Endothelial cell of umbilical vein (primary cell): Measurements from ENCODE around the gene CCDC116. TPM values are rescaled to one million over a fixed set of nuclear protein-coding genes. Genes with fewer than 3 reads are reported as not detected.

Experiments used
- BruUV-seq: library from RNA; stranded (reverse); fragments of 400-500 nt; replicated peaks from 2 replicates; lab custom pipeline; 2021; lab: Mats Ljungman, UMichigan
- CTCF ChIA-PET: fragments of 300-600, 350-600 bp; sonication (Branson Sonifier 250); formaldehyde crosslinking; loops from one replicate; lab custom pipeline; 2021; ENCODE audit warnings: antibody characterized with exemption, inconsistent platforms; lab: Charles Lee
- POLR2A ChIA-PET: fragments of 300-600, 350-600 bp; sonication (Branson Sonifier 250); formaldehyde crosslinking; loops from one replicate; lab custom pipeline; 2021; ENCODE audit warnings: antibody characterized with exemption, inconsistent platforms; lab: Charles Lee
- DNase-seq: peaks from one replicate; pipeline ENCODE4 v3.0.0-alpha.2; 2011; ENCODE audit warnings: low read depth, low spot score
- FAIRE-seq: peaks from 2 replicates; lab custom pipeline; 2011; peaks lifted over from hg19 to GRCh38; lab: Jason Lieb, UNC
- H2AFZ ChIP-seq: 2 replicates; pipeline ENCODE4 v1.6.0; 2012; ENCODE audit warnings: low read depth, low read length, control low read depth, inconsistent platforms
- H3K27ac ChIP-seq: 2 replicates; pipeline ENCODE4 v1.5.1; 2011; ENCODE audit warnings: low read depth, mild to moderate bottlenecking, control low read depth, low read length, moderate library complexity; ENCODE audit not compliant: insufficient read depth
- H3K27me3 ChIP-seq, 2 experiments: 2 replicates each; pipeline versions ENCODE4 v1.6.0 to v1.6.1; 2011; ENCODE audit warnings: low read length in 2 of 2, mixed read lengths in 1 of 2; ENCODE audit not compliant: control insufficient read depth in 2 of 2, insufficient read depth in 2 of 2
- H3K36me3 ChIP-seq, 2 experiments: 2 replicates in 1 of 2; 3 replicates in 1 of 2; pipeline ENCODE4 v1.5.1; 2011; ENCODE audit warnings: low read length in 2 of 2, mild to moderate bottlenecking in 1 of 2, moderate library complexity in 1 of 2; ENCODE audit not compliant: control insufficient read depth in 2 of 2, insufficient read depth in 2 of 2; ENCODE audit errors: extremely low read depth in 1 of 2
- H3K4me1 ChIP-seq: 3 replicates; pipeline ENCODE4 v1.5.1; 2011; ENCODE audit warnings: mild to moderate bottlenecking, low read length; ENCODE audit not compliant: control insufficient read depth, insufficient read depth; ENCODE audit errors: extremely low read depth
- H3K4me2 ChIP-seq: 2 replicates; pipeline ENCODE4 v1.6.1; 2011; ENCODE audit warnings: low read length, control low read depth, mixed read lengths; ENCODE audit not compliant: insufficient read depth
- H3K4me3 ChIP-seq, 3 experiments: fragments of 200-600 bp in 1 of 3; sonication (generic), shearing (Covaris generic) in 1 of 3; replicated peaks in 1 of 3; 2 replicates each; pipeline ENCODE4 v1.5.1; 2011 to 2016; ENCODE audit warnings: control low read depth in 3 of 3, low read length in 3 of 3, mild to moderate bottlenecking in 2 of 3, inconsistent platforms in 1 of 3, low read depth in 1 of 3, moderate library complexity in 1 of 3; ENCODE audit not compliant: insufficient read depth in 1 of 3
- H3K79me2 ChIP-seq: 2 replicates; pipeline ENCODE4 v1.6.0; 2012; ENCODE audit warnings: low read length, inconsistent platforms; ENCODE audit not compliant: control insufficient read depth, insufficient read depth
- H3K9ac ChIP-seq: replicated peaks from 2 replicates; pipeline ENCODE3; 2011; ENCODE audit warnings: low read length, control low read depth; ENCODE audit not compliant: insufficient read depth; ENCODE audit errors: extremely low read depth
- H3K9me1 ChIP-seq: replicated peaks from 3 replicates; pipeline ENCODE4 v1.6.0; 2011; ENCODE audit warnings: mild to moderate bottlenecking, low read length; ENCODE audit not compliant: control insufficient read depth, insufficient read depth; ENCODE audit errors: extremely low read depth
- H3K9me3 ChIP-seq: replicated peaks from 2 replicates; pipeline ENCODE4 v1.5.1; 2012; ENCODE audit warnings: low read length, inconsistent platforms; ENCODE audit not compliant: control insufficient read depth, insufficient read depth
- H4K20me1 ChIP-seq: replicated peaks from 2 replicates; pipeline ENCODE3; 2011; ENCODE audit warnings: mild to moderate bottlenecking, low read length; ENCODE audit not compliant: control insufficient read depth, insufficient read depth; ENCODE audit errors: extremely low read depth
- EZH2 ChIP-seq: IDR thresholded peaks from 2 replicates; pipeline ENCODE4 v1.6.1; 2012; ENCODE audit warnings: borderline replicate concordance, low read depth, mild to moderate bottlenecking, moderate library complexity, low read length, inconsistent platforms; ENCODE audit not compliant: severe bottlenecking
- JUN ChIP-seq: IDR thresholded peaks from 2 replicates; pipeline ENCODE4 v1.6.1; 2011; ENCODE audit warnings: borderline replicate concordance, low read depth; ENCODE audit not compliant: insufficient read length, insufficient read depth
- MAX ChIP-seq: IDR thresholded peaks from 2 replicates; pipeline ENCODE4 v1.6.1; 2011; ENCODE audit not compliant: insufficient read depth, insufficient read length
- POLR2A ChIP-seq: IDR thresholded peaks from 2 replicates; pipeline ENCODE4 v1.6.1; 2012; ENCODE audit warnings: low read depth, mild to moderate bottlenecking, control low read depth, low read length
- POLR2AphosphoS5 ChIP-seq: IDR thresholded peaks from 2 replicates; pipeline ENCODE4 v1.6.1; 2012; ENCODE audit warnings: low read depth, mild to moderate bottlenecking, control low read depth, low read length, moderate library complexity; ENCODE audit not compliant: insufficient read depth
- dilution Hi-C: fragments of 300-500 bp; cut with MboI; formaldehyde crosslinking; loops from one replicate; pipeline ENCODE4 v1.15.0; 2019; ENCODE audit warnings: low sequenced_read_pairs; ENCODE audit not compliant: extremely low pct_ligation_motif_present
- intact Hi-C: fragments of 100-400 bp; cut with micrococcal nuclease; formaldehyde crosslinking; loops from one replicate; pipeline ENCODE4 v1.10.0; 2022
- polyA plus RNA-seq, 4 experiments: library from polyadenylated mRNA; depleted of rRNA in 3 of 4; stranded (reverse) in 3 of 4; unstranded in 1 of 4; fragments of >200 nt; gene quantifications; 2 replicates each; pipeline versions ENCODE4 v1.2.1 to v1.2.3, GENCODE V29; 2011 to 2012; ENCODE audit warnings: missing spikeins in 1 of 4
- total RNA-seq: library from RNA; stranded (reverse); gene quantifications from 2 replicates; pipeline ENCODE4 v1.2.3, GENCODE V29; 2021
- TF ChIP-seq, protein P1 (sequence below), 2 donors: IDR thresholded peaks; 1 replicate in 1 of 2; 2 replicates in 1 of 2; pipeline ENCODE4 v1.5.1; 2011; ENCODE audit warnings: low read length in 2 of 2, mild to moderate bottlenecking in 2 of 2, moderate library complexity in 2 of 2, control low read depth in 1 of 2, inconsistent platforms in 1 of 2, low read depth in 1 of 2; ENCODE audit not compliant: insufficient read depth in 1 of 2; ENCODE audit errors: extremely low read depth in 1 of 2

The CCDC116 gene
- total and polyA plus RNA-seq, 2 donors (not counting 3 experiments of a cell fraction or from before 2014, with no cell fraction given) = 0.21 to 0.33 TPM

- Histone ChIP-seq H3K4me2 (peak within 1 kb of the TSS; percentile 85), H3K36me3 (peaks cover 3 to 8% of the 10 kb centered on the region in 2 experiments), H3K4me1 (peaks cover 14% of the 10 kb centered on the region), H2AFZ (peak within 1 kb of the TSS; percentile 79), H3K9ac (peak within 1 kb of the TSS; percentile 86), H3K9me3 (no peaks in the 10 kb centered on the region), H3K4me3 (peak within 1 kb of the TSS; percentile 57 to 81 (median 58)), H3K9me1 (no peaks in the 10 kb centered on the region), H3K27me3 (no peaks in the 10 kb centered on the region), H3K79me2 (peaks cover 17% of the 10 kb centered on the region), H3K27ac (peak within 1 kb of the TSS; percentile 56), H4K20me1 (no peaks in the 10 kb centered on the region)
- peak; percentile 99 for DNase-seq
- no TSS peak for BruUV-seq
- dilution Hi-C loops (no loop called here), intact Hi-C loops (no loop called here)
- TF ChIP-seq EZH2 = no peak
- no peak for TF ChIP-seq JUN
- peak; percentile 83 for TF ChIP-seq POLR2A
- peak; percentile 78 for TF ChIP-seq POLR2AphosphoS5
- TF ChIP-seq, protein P1, sequence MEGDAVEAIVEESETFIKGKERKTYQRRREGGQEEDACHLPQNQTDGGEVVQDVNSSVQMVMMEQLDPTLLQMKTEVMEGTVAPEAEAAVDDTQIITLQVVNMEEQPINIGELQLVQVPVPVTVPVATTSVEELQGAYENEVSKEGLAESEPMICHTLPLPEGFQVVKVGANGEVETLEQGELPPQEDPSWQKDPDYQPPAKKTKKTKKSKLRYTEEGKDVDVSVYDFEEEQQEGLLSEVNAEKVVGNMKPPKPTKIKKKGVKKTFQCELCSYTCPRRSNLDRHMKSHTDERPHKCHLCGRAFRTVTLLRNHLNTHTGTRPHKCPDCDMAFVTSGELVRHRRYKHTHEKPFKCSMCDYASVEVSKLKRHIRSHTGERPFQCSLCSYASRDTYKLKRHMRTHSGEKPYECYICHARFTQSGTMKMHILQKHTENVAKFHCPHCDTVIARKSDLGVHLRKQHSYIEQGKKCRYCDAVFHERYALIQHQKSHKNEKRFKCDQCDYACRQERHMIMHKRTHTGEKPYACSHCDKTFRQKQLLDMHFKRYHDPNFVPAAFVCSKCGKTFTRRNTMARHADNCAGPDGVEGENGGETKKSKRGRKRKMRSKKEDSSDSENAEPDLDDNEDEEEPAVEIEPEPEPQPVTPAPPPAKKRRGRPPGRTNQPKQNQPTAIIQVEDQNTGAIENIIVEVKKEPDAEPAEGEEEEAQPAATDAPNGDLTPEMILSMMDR (IDR thresholded peaks at IDR 0.05; ENCODE audit: extremely low read depth in 1 of 2, insufficient read depth in 1 of 2, low read depth in 1 of 2, low read length in 2 of 2) = peak in 1 of 2 donors; percentile 17
- TF ChIP-seq MAX = peak; percentile 40
- POLR2A ChIA-PET = interaction anchor here (0.7 to 1.4 kb wide), 3 partner anchors 11 to 778 kb away, joined by 4 to 9 read pairs (median 6); no protein-coding TSS in a partner anchor
- FAIRE-seq = peak; percentile 97
- CTCF ChIA-PET = interaction anchor here (0.8 to 3.5 kb wide), 16 partner anchors 9 to 756 kb away, joined by 3 to 41 read pairs (median 4); partner anchors contain the start of genes CCDC116, PPM1F and YDJC
Observed at GRCh38 chr22:21641789-21642583, 9.4 kb downstream of the CCDC116 start, which contains the start of gene SDF2L1. Gene SDF2L1, plus strand, starts transcription at chr22:21642302. Its CDS starts 35 bp downstream, at chr22:21642337.
